ENCODE measurements around the gene MAGI2. TPM values are rescaled to one million over a fixed set of nuclear protein-coding genes. Genes with fewer than 3 reads are reported as not detected.
"Not testable (repeated sequence)": the region's sequence is repeated elsewhere in the genome, so short reads cannot be mapped to it uniquely, and the experiment has no call there.

Gene MAGI2
- total RNA-seq, 1 experiment from 2014 or later = 0.52 TPM

DNA sequence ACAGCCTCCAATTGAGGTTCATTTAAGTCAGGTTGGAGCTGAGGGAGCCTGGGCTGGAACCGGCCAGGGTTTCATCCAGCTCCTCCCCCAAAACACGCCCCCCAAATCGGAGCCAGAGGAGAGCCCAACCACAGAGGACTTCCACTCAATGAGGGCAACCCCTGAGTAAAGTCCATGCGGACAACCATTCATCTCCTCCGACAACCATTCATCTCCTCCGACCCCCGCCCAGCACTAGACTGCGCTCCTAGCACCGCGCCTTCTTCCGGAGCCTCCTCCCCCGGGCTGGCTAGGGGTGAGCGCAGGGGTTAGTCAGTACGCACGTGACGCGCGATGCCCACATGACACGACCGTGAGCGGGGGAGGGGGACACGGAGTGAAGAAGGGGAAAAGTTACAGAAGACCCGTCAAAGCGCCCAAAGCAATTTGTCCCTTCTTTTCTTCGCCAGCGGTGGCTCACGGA lies 1.4 kb downstream of the MAGI2 start:
- BruUV-seq (replicated peaks) = no TSS peak
- peak overlapping the region; percentile 81 for H3K4me3 Mint-ChIP-seq (ENCODE audit: low read depth, unreplicated experiment)
- CTCF ChIA-PET = no interaction called here
- H3K27me3 Mint-ChIP-seq (ENCODE audit: unreplicated experiment) = peaks cover 16% of the 10 kb centered on the region
- intact Hi-C loops (cut with micrococcal nuclease; ENCODE audit: unreplicated experiment) = no loop called here
- H3K9me3 Mint-ChIP-seq (ENCODE audit: low read depth, unreplicated experiment) = no peaks in the 10 kb centered on the region
- H3K4me1 Mint-ChIP-seq (ENCODE audit: low read depth, unreplicated experiment) = peaks cover 16% of the 10 kb centered on the region
- peaks cover 21% of the 10 kb centered on the region for H3K36me3 Mint-ChIP-seq (ENCODE audit: insufficient read depth, unreplicated experiment)
- peak overlapping the region; percentile 60 for H3K27ac Mint-ChIP-seq (ENCODE audit: unreplicated experiment)
- DNase-seq = peak; percentile 45
- TF ChIP-seq, protein P1, sequence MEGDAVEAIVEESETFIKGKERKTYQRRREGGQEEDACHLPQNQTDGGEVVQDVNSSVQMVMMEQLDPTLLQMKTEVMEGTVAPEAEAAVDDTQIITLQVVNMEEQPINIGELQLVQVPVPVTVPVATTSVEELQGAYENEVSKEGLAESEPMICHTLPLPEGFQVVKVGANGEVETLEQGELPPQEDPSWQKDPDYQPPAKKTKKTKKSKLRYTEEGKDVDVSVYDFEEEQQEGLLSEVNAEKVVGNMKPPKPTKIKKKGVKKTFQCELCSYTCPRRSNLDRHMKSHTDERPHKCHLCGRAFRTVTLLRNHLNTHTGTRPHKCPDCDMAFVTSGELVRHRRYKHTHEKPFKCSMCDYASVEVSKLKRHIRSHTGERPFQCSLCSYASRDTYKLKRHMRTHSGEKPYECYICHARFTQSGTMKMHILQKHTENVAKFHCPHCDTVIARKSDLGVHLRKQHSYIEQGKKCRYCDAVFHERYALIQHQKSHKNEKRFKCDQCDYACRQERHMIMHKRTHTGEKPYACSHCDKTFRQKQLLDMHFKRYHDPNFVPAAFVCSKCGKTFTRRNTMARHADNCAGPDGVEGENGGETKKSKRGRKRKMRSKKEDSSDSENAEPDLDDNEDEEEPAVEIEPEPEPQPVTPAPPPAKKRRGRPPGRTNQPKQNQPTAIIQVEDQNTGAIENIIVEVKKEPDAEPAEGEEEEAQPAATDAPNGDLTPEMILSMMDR (IDR thresholded peaks at IDR 0.05; ENCODE audit: unreplicated experiment) = no peak

DNA sequence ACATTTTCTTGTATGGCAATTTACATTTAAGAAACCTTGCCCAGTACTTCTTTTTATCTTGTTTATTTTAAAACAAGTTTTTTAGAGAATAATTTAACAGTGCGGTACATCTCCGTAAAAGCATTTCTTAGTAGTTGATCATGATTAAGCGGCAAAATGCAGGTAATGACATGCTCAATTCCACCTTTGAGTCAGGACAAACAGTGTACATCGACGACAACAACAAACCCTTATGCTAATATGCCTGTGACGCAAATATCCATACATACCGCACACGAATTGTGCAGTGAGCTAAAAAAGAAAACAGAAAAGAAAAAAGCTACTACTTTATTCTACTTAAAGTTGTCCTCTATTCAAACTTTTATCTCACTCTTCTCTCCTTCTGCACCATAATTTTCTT lies 1.9 kb downstream of the MAGI2 start:
- H3K27ac Mint-ChIP-seq (ENCODE audit: unreplicated experiment) = peak overlapping the region; percentile 60
- H3K36me3 Mint-ChIP-seq (ENCODE audit: insufficient read depth, unreplicated experiment) = peaks cover 21% of the 10 kb centered on the region
- CTCF ChIA-PET = no interaction called here
- TF ChIP-seq, protein P1 (IDR thresholded peaks at IDR 0.05; ENCODE audit: unreplicated experiment) = no peak
- BruUV-seq (replicated peaks) = no TSS peak
- peaks cover 16% of the 10 kb centered on the region for H3K4me1 Mint-ChIP-seq (ENCODE audit: low read depth, unreplicated experiment)
- H3K9me3 Mint-ChIP-seq (ENCODE audit: low read depth, unreplicated experiment) = no peaks in the 10 kb centered on the region
- DNase-seq = no peak
- intact Hi-C loops (cut with micrococcal nuclease; ENCODE audit: unreplicated experiment) = no loop called here
- H3K27me3 Mint-ChIP-seq (ENCODE audit: unreplicated experiment) = peaks cover 16% of the 10 kb centered on the region
- H3K4me3 Mint-ChIP-seq (ENCODE audit: low read depth, unreplicated experiment) = peak overlapping the region; percentile 81

DNA sequence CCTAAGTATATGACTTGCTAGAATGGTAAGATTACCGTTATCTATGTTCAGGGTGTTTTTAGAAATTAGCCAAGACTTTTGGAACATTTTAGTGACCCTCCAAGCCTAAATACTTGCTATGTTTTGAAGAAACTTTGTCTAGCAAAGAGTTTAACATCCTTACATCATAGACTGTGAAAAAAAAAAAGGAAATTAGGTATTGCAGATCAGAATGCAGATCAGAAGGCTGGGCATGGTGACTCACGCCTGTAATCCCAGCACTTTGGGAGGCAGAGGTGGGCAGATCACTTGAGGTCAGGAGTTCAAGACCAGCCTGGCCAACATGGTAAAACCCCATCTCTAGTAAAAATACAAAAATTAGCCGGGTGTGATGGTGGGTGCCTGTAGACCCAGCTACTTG lies 10.7 kb downstream of the MAGI2 start:
- BruUV-seq (replicated peaks); CTCF ChIA-PET; H3K4me3 Mint-ChIP-seq (ENCODE audit: low read depth, unreplicated experiment); H3K4me1 Mint-ChIP-seq (ENCODE audit: low read depth, unreplicated experiment); H3K36me3 Mint-ChIP-seq (ENCODE audit: insufficient read depth, unreplicated experiment); intact Hi-C loops (cut with micrococcal nuclease; ENCODE audit: unreplicated experiment); H3K27me3 Mint-ChIP-seq (ENCODE audit: unreplicated experiment); H3K27ac Mint-ChIP-seq (ENCODE audit: unreplicated experiment); H3K9me3 Mint-ChIP-seq (ENCODE audit: low read depth, unreplicated experiment); DNase-seq: not testable (repeated sequence)

DNA sequence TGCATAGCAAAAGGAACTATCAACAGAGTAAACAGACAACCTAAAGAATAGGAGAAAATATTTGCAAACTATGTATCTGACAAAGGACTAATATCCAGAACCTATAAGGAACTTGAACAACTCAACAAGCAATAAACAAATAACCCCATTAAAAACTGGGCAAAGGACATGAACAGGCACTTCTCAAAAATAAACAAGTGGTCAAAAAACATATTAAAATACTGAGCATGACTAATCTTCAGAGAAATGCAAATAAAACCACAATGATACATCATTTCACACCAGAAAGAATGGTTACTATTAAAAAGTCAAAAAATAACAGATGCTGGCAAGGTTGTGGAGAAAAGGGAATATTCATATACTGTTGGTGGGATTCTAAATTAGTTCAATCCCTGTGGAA lies 17.1 kb downstream of the MAGI2 start:
- Mint-ChIP-seq H3K4me1 (ENCODE audit: low read depth, unreplicated experiment) (no peaks in the 10 kb centered on the region), H3K9me3 (ENCODE audit: low read depth, unreplicated experiment) (no peaks in the 10 kb centered on the region), H3K27me3 (ENCODE audit: unreplicated experiment) (no peaks in the 10 kb centered on the region), H3K4me3 (ENCODE audit: low read depth, unreplicated experiment) (no peak overlapping the region), H3K27ac (ENCODE audit: unreplicated experiment) (no peak overlapping the region), H3K36me3 (ENCODE audit: insufficient read depth, unreplicated experiment) (no peaks in the 10 kb centered on the region)
- intact Hi-C loops (cut with micrococcal nuclease; ENCODE audit: unreplicated experiment) = no loop called here
- DNase-seq = no peak
- no TSS peak for BruUV-seq (replicated peaks)
- CTCF ChIA-PET = no interaction called here
- TF ChIP-seq, protein P1 (IDR thresholded peaks at IDR 0.05; ENCODE audit: unreplicated experiment) = no peak

DNA sequence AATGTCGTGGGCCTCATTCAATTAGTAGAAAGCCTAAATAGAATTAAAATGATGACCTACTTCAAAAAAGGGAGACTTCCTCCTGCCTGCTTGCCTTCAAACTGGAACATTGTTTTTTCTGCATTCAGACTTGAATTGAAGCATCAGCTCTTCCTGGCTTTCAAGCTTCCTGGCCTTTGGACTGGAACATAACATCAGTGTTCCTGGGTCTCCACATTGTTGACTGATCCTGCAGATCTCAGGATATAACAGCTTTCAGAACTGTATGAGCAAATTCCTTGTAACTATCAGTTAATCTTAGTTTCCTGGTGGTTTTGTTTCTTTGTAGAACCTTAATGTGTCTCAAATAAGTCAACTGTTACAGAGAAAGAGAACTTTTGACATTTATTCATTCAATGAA lies 18.6 kb downstream of the MAGI2 start:
- DNase-seq = no peak
- no peaks in the 10 kb centered on the region for H3K4me1 Mint-ChIP-seq (ENCODE audit: low read depth, unreplicated experiment)
- CTCF ChIA-PET = no interaction called here
- no peak overlapping the region for H3K27ac Mint-ChIP-seq (ENCODE audit: unreplicated experiment)
- H3K4me3 Mint-ChIP-seq (ENCODE audit: low read depth, unreplicated experiment) = no peak overlapping the region
- H3K36me3 Mint-ChIP-seq (ENCODE audit: insufficient read depth, unreplicated experiment) = no peaks in the 10 kb centered on the region
- no peaks in the 10 kb centered on the region for H3K27me3 Mint-ChIP-seq (ENCODE audit: unreplicated experiment)
- TF ChIP-seq, protein P1 (IDR thresholded peaks at IDR 0.05; ENCODE audit: unreplicated experiment) = no peak
- intact Hi-C loops (cut with micrococcal nuclease; ENCODE audit: unreplicated experiment) = no loop called here
- no peaks in the 10 kb centered on the region for H3K9me3 Mint-ChIP-seq (ENCODE audit: low read depth, unreplicated experiment)
- BruUV-seq (replicated peaks) = no TSS peak
